ENCODE results near the gene BCL2L12.

The BCL2L12 gene

DNA sequence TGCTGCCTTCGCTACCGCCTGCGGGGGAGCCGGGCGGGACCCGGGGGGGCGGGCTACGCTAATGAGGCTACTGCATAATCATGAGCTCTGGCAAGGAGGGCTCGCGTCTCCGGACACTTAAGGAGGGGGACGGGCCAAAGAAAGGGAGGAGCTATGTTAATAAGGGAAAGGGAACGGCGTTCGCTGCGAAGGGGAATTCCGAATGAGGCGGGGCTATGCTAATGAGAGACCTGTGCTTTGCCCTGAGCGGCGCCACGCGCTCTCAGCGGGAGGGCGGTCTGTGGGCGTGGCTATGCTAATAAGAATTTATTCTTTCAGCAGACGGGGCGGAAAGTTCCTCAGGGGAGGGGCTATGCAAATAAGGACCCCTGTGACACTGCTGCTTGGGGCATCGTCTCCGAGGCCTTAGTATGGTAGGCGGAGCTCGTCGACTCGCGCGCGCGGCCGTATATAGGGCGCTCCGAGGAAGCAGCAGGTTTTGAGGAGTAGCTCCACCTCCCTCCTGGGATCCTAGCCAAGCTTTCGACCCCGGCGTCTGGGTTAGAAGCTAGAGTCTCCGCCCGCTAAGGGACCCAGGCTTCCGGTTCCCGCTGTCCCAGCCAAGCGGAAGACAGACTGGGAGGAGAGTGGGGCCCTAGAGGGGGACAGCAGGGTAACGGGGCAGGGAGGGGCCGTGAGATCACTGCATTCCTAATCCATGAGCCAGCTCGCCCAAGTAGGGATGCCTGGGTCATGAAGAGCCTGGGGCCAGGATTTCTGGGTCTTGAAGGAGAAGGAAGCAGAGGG is 25.4 kb upstream of the BCL2L12 start, which contains the start of gene RRAS (continued):
- TF ChIP-seq, protein P1, sequence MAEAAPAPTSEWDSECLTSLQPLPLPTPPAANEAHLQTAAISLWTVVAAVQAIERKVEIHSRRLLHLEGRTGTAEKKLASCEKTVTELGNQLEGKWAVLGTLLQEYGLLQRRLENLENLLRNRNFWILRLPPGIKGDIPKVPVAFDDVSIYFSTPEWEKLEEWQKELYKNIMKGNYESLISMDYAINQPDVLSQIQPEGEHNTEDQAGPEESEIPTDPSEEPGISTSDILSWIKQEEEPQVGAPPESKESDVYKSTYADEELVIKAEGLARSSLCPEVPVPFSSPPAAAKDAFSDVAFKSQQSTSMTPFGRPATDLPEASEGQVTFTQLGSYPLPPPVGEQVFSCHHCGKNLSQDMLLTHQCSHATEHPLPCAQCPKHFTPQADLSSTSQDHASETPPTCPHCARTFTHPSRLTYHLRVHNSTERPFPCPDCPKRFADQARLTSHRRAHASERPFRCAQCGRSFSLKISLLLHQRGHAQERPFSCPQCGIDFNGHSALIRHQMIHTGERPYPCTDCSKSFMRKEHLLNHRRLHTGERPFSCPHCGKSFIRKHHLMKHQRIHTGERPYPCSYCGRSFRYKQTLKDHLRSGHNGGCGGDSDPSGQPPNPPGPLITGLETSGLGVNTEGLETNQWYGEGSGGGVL (tag by site-specific recombination; IDR thresholded peaks at IDR 0.05): peak; percentile 94
- TF ChIP-seq HOXD13 (CRISPR knock-in tag; IDR thresholded peaks at IDR 0.05; ENCODE audit: borderline replicate concordance) (no peak), ZNF311 (tag by site-specific recombination; IDR thresholded peaks at IDR 0.05; ENCODE audit: borderline replicate concordance) (no peak), ZNF600 (tag by site-specific recombination; IDR thresholded peaks at IDR 0.05) (no peak), ZNF791 (tag by site-specific recombination; IDR thresholded peaks at IDR 0.05) (no peak), RBAK (tag by site-specific recombination; IDR thresholded peaks at IDR 0.05) (no peak), ZNF140 (tag by site-specific recombination; IDR thresholded peaks at IDR 0.05) (no peak), ZNF416 (tag by site-specific recombination; IDR thresholded peaks at IDR 0.05) (no peak), ZNF561 (tag by site-specific recombination; IDR thresholded peaks at IDR 0.05; ENCODE audit: borderline replicate concordance) (peak; percentile 24; the same call in 1 of the 2 replicates), ZBTB20 (tag by site-specific recombination; IDR thresholded peaks at IDR 0.05) (peak; percentile 95), ZNF423 (tag by site-specific recombination; IDR thresholded peaks at IDR 0.05) (no peak), ZNF626 (tag by site-specific recombination; IDR thresholded peaks at IDR 0.05) (no peak), ZNF114 (tag by site-specific recombination; IDR thresholded peaks at IDR 0.05) (no peak), TRIM28 (IDR thresholded peaks at IDR 0.05; ENCODE audit: borderline replicate concordance, low read length) (no peak), ZNF19 (tag by site-specific recombination; IDR thresholded peaks at IDR 0.05; ENCODE audit: low read depth) (no peak), ZNF623 (tag by site-specific recombination; IDR thresholded peaks at IDR 0.05) (0 out of 2 replicates have a peak, but pooled peaks have one; percentile 10), ZNF404 (tag by site-specific recombination; IDR thresholded peaks at IDR 0.05) (no peak), ZNF132 (tag by site-specific recombination; IDR thresholded peaks at IDR 0.05; ENCODE audit: borderline replicate concordance) (no peak), ZFHX2 (tag by site-specific recombination; conservative IDR thresholded peaks at IDR 0.05) (no peak), ZNF76 (tag by site-specific recombination; IDR thresholded peaks at IDR 0.05; ENCODE audit: borderline replicate concordance, low read depth) (peak; percentile 87), ZNF501 (tag by site-specific recombination; IDR thresholded peaks at IDR 0.05) (peak; percentile 85)
- TF ChIP-seq, protein P2, sequence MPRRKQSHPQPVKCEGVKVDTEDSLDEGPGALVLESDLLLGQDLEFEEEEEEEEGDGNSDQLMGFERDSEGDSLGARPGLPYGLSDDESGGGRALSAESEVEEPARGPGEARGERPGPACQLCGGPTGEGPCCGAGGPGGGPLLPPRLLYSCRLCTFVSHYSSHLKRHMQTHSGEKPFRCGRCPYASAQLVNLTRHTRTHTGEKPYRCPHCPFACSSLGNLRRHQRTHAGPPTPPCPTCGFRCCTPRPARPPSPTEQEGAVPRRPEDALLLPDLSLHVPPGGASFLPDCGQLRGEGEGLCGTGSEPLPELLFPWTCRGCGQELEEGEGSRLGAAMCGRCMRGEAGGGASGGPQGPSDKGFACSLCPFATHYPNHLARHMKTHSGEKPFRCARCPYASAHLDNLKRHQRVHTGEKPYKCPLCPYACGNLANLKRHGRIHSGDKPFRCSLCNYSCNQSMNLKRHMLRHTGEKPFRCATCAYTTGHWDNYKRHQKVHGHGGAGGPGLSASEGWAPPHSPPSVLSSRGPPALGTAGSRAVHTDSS (tag by site-specific recombination; IDR thresholded peaks at IDR 0.05): no peak
- TF ChIP-seq, protein P3, sequence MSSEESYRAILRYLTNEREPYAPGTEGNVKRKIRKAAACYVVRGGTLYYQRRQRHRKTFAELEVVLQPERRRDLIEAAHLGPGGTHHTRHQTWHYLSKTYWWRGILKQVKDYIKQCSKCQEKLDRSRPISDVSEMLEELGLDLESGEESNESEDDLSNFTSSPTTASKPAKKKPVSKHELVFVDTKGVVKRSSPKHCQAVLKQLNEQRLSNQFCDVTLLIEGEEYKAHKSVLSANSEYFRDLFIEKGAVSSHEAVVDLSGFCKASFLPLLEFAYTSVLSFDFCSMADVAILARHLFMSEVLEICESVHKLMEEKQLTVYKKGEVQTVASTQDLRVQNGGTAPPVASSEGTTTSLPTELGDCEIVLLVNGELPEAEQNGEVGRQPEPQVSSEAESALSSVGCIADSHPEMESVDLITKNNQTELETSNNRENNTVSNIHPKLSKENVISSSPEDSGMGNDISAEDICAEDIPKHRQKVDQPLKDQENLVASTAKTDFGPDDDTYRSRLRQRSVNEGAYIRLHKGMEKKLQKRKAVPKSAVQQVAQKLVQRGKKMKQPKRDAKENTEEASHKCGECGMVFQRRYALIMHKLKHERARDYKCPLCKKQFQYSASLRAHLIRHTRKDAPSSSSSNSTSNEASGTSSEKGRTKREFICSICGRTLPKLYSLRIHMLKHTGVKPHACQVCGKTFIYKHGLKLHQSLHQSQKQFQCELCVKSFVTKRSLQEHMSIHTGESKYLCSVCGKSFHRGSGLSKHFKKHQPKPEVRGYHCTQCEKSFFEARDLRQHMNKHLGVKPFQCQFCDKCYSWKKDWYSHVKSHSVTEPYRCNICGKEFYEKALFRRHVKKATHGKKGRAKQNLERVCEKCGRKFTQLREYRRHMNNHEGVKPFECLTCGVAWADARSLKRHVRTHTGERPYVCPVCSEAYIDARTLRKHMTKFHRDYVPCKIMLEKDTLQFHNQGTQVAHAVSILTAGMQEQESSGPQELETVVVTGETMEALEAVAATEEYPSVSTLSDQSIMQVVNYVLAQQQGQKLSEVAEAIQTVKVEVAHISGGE (tag by site-specific recombination; conservative IDR thresholded peaks at IDR 0.05; ENCODE audit: low read depth): peak; percentile 91
- TF ChIP-seq, protein P4, sequence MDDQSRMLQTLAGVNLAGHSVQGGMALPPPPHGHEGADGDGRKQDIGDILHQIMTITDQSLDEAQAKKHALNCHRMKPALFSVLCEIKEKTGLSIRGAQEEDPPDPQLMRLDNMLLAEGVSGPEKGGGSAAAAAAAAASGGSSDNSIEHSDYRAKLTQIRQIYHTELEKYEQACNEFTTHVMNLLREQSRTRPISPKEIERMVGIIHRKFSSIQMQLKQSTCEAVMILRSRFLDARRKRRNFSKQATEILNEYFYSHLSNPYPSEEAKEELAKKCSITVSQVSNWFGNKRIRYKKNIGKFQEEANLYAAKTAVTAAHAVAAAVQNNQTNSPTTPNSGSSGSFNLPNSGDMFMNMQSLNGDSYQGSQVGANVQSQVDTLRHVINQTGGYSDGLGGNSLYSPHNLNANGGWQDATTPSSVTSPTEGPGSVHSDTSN (CRISPR knock-in tag; IDR thresholded peaks at IDR 0.05): no peak
- TF ChIP-seq, protein P5, sequence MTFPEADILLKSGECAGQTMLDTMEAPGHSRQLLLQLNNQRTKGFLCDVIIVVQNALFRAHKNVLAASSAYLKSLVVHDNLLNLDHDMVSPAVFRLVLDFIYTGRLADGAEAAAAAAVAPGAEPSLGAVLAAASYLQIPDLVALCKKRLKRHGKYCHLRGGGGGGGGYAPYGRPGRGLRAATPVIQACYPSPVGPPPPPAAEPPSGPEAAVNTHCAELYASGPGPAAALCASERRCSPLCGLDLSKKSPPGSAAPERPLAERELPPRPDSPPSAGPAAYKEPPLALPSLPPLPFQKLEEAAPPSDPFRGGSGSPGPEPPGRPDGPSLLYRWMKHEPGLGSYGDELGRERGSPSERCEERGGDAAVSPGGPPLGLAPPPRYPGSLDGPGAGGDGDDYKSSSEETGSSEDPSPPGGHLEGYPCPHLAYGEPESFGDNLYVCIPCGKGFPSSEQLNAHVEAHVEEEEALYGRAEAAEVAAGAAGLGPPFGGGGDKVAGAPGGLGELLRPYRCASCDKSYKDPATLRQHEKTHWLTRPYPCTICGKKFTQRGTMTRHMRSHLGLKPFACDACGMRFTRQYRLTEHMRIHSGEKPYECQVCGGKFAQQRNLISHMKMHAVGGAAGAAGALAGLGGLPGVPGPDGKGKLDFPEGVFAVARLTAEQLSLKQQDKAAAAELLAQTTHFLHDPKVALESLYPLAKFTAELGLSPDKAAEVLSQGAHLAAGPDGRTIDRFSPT (tag by site-specific recombination; IDR thresholded peaks at IDR 0.05): peak; percentile 98
- TF ChIP-seq, protein P6, sequence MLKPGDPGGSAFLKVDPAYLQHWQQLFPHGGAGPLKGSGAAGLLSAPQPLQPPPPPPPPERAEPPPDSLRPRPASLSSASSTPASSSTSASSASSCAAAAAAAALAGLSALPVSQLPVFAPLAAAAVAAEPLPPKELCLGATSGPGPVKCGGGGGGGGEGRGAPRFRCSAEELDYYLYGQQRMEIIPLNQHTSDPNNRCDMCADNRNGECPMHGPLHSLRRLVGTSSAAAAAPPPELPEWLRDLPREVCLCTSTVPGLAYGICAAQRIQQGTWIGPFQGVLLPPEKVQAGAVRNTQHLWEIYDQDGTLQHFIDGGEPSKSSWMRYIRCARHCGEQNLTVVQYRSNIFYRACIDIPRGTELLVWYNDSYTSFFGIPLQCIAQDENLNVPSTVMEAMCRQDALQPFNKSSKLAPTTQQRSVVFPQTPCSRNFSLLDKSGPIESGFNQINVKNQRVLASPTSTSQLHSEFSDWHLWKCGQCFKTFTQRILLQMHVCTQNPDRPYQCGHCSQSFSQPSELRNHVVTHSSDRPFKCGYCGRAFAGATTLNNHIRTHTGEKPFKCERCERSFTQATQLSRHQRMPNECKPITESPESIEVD (tag by site-specific recombination; IDR thresholded peaks at IDR 0.05): no peak
- TF ChIP-seq, protein P7, sequence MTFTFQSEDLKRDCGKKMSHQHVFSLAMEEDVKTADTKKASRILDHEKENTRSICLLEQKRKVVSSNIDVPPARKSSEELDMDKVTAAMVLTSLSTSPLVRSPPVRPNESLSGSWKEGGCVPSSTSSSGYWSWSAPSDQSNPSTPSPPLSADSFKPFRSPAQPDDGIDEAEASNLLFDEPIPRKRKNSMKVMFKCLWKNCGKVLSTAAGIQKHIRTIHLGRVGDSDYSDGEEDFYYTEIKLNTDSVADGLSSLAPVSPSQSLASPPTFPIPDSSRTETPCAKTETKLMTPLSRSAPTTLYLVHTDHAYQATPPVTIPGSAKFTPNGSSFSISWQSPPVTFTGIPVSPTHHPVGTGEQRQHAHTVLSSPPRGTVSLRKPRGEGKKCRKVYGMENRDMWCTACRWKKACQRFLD (tag by site-specific recombination; IDR thresholded peaks at IDR 0.05): no peak
